Osteocyte (in vitro differentiated cells): ENCODE data around the gene ARL15. TPM values are rescaled to one million over a fixed set of nuclear protein-coding genes. Genes with fewer than 3 reads are reported as not detected.

Experiments used
- DNase-seq: peaks from one replicate; pipeline ENCODE4 v3.0.0; 2021; ENCODE audit warnings: mixed read lengths; ENCODE audit not compliant: unreplicated experiment; ENCODE audit errors: extremely low spot score
- H3K27ac Mint-ChIP-seq: one replicate; pipeline ENCODE4 v1.8.0; 2021; ENCODE audit warnings: mild to moderate bottlenecking, mixed read lengths; ENCODE audit not compliant: unreplicated experiment
- H3K27me3 Mint-ChIP-seq: one replicate; pipeline ENCODE4 v1.8.0; 2021; ENCODE audit warnings: mixed read lengths; ENCODE audit not compliant: unreplicated experiment
- H3K36me3 Mint-ChIP-seq: one replicate; pipeline ENCODE4 v1.8.0; 2021; ENCODE audit warnings: mixed read lengths; ENCODE audit not compliant: unreplicated experiment
- H3K4me1 Mint-ChIP-seq: one replicate; pipeline ENCODE4 v1.8.0; 2021; ENCODE audit warnings: mixed read lengths; ENCODE audit not compliant: unreplicated experiment
- H3K4me3 Mint-ChIP-seq: one replicate; pipeline ENCODE4 v1.8.0; 2021; ENCODE audit warnings: mild to moderate bottlenecking, moderate library complexity, mixed read lengths; ENCODE audit not compliant: unreplicated experiment
- H3K9me3 Mint-ChIP-seq: one replicate; pipeline ENCODE4 v1.8.0; 2021; ENCODE audit warnings: mixed read lengths; ENCODE audit not compliant: unreplicated experiment
- total RNA-seq: library from RNA; stranded (reverse); gene quantifications from 2 replicates; pipeline ENCODE4 v1.2.1, GENCODE V29; 2021
- TF ChIP-seq, protein P1 (sequence below): fragments of 200-600 bp; sonication (generic); IDR thresholded peaks from 2 replicates; pipeline ENCODE4 v1.5.0; 2021; ENCODE audit warnings: antibody characterized with exemption, mild to moderate bottlenecking, moderate library complexity

The ARL15 gene
- total RNA-seq, 1 donor from 2014 or later: 16.6 TPM

DNA sequence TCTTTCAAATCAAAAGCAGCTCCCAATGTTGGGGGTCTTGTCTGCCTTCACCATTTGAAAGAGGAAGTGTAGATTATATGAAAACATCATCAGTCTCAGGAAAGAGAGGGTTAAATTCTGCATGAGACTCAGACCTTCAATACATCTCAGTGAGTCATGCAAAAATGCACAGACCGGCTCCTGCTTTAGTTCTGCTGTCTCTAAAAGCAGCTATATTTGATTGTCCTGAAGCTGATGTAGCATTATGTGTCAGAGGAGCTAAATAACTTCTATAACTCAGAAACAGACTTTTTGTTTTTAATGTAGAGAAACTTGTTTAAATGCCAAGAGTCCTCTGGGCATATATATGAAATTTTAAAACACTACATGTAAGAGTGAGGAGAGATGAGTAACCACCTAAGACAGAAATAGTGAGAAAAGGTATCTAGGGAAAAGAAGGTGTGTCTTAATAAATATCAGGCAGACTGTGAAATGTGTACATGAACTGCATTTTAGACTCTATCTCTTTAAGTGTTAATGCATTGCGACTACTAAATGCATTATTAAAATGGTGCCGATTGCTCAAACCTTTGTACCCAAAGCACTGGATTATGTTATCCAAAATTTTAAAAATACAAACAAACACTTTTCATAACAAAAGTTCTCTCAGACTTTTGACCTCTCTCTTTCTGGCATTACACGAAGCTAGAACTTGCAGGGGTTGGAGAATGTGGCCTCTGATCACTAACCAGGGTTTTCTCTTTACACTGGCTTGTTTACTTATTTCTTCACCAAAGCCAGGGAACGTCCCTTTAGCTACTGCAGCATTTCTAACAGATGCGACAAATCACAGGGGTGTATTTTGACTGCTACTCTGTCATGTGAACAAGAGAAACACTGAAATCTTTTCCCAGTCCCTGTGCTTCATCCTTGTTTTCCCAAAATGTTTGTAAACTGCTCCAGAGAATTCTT, 302.3 kb downstream of the ARL15 start:
- H3K4me3 Mint-ChIP-seq: no peak overlapping the region
- no peaks in the 10 kb centered on the region for H3K36me3 Mint-ChIP-seq
- no peak for DNase-seq
- H3K27ac Mint-ChIP-seq: peak overlapping the region; percentile 56
- no peaks in the 10 kb centered on the region for H3K9me3 Mint-ChIP-seq
- no peaks in the 10 kb centered on the region for H3K27me3 Mint-ChIP-seq
- TF ChIP-seq, protein P1, sequence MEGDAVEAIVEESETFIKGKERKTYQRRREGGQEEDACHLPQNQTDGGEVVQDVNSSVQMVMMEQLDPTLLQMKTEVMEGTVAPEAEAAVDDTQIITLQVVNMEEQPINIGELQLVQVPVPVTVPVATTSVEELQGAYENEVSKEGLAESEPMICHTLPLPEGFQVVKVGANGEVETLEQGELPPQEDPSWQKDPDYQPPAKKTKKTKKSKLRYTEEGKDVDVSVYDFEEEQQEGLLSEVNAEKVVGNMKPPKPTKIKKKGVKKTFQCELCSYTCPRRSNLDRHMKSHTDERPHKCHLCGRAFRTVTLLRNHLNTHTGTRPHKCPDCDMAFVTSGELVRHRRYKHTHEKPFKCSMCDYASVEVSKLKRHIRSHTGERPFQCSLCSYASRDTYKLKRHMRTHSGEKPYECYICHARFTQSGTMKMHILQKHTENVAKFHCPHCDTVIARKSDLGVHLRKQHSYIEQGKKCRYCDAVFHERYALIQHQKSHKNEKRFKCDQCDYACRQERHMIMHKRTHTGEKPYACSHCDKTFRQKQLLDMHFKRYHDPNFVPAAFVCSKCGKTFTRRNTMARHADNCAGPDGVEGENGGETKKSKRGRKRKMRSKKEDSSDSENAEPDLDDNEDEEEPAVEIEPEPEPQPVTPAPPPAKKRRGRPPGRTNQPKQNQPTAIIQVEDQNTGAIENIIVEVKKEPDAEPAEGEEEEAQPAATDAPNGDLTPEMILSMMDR: no peak
- peaks cover 20% of the 10 kb centered on the region for H3K4me1 Mint-ChIP-seq

DNA sequence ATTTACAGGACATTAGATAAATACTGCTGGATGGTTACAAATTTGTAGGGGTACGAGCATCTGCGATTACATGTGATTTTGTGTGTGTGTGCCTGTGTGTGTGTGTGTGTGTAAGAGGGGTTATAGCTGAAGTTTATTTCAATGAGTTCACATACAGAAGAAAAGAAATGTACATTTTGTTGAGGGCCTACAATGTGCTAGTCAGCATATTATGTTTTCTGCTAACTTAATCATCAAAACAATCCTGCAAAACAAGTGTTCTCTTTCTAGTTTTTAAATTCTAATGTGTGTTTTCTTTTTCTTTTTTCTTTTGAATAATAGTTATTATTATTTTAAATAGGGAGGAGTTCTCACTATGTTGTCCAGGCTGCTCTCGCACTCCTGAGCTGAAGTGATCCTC, 305.7 kb downstream of the ARL15 start:
- Mint-ChIP-seq H3K36me3 (no peaks in the 10 kb centered on the region), H3K4me3 (no peak overlapping the region), H3K27me3 (no peaks in the 10 kb centered on the region), H3K27ac (no peak overlapping the region), H3K9me3 (peaks cover 5% of the 10 kb centered on the region), H3K4me1 (peaks cover 20% of the 10 kb centered on the region)
- DNase-seq: no peak
- TF ChIP-seq, protein P1: no peak

DNA sequence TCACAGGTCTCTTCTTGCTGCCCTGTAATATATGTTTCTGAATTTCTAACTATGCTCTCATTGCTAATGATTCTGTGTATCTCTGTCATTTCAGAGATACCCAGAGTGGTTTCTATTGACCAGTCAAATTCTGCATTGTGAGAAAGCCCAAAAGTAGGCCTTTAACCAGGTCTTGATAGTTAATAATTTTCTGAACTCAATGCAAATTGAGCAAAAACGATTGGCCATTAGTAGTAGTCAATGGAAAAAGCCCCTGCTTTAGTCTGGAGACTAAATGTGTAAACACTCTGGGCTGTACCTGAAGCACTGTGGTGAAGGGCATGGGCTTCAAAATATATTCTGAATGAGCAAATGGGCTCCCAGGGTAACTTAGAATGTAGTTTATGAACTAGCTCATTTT, 307.6 kb downstream of the ARL15 start:
- no peaks in the 10 kb centered on the region for H3K27me3 Mint-ChIP-seq
- TF ChIP-seq, protein P1: no peak
- no peak overlapping the region for H3K4me3 Mint-ChIP-seq
- DNase-seq: no peak
- H3K27ac Mint-ChIP-seq: no peak overlapping the region
- peaks cover 3% of the 10 kb centered on the region for H3K4me1 Mint-ChIP-seq
- H3K36me3 Mint-ChIP-seq: peaks cover 2% of the 10 kb centered on the region
- H3K9me3 Mint-ChIP-seq: peaks cover 5% of the 10 kb centered on the region

DNA sequence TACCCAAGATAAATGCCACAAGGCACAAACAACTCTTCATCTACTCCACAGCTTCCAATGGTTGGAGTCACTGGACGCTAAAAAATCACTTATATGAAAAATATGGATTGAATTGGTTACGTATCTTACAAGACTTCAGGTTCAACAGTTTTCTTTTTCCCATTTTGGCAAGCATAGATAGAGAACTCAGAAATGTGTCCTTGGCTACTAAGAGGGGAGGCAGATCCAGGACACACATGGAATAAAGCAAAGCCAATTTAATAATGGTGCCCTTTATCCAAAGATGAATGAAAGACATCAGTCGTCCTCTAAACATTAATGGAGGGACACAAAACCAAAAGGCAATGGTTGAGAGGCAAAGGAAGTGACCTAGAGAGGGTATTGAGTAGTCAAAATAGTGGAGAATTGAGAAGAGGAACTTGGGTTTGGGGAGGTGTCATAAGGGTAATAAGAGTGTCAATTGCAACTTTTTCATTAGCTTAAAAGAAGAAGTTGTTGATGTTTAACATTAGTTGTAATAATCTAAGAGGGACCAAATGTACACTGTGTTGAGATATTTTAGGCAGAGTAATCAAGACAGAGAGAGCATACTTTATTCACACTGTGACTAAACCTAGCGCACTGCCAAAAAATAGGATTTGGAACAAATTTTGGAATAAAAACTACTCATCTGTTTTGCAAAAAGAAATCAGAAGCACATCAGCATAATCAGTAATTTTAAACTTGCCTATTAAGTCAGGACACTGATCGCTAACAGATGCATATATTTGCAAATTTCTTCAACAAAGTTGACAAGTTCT, 308.2 kb downstream of the ARL15 start:
- Mint-ChIP-seq H3K27ac (no peak overlapping the region), H3K9me3 (peaks cover 5% of the 10 kb centered on the region), H3K4me3 (no peak overlapping the region), H3K4me1 (no peaks in the 10 kb centered on the region), H3K27me3 (no peaks in the 10 kb centered on the region), H3K36me3 (peaks cover 4% of the 10 kb centered on the region)
- DNase-seq: no peak
- TF ChIP-seq, protein P1: no peak

DNA sequence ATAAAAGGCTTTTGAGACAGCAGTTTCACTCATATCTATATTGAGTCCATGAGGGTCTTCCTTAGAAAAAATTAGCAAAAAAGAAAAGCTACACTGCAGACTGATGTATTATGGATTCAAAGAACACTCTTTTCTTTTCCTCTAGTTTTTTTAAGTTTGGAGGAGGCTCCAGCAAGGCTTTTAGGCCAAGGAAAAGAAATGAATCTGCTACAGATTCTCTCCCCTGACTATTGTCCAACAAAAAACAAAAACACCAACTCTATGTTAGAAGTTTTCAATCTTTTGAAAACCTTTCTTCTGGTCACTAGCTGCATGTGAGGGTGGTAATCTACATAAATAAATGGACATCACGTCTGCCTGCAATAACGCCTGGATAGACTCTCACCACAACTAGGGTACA, 310.4 kb downstream of the ARL15 start:
- Mint-ChIP-seq H3K36me3 (peaks cover 6% of the 10 kb centered on the region), H3K9me3 (peaks cover 5% of the 10 kb centered on the region), H3K27me3 (no peaks in the 10 kb centered on the region), H3K4me1 (peaks cover 7% of the 10 kb centered on the region), H3K4me3 (no peak overlapping the region), H3K27ac (no peak overlapping the region)
- TF ChIP-seq, protein P1: no peak
- DNase-seq: no peak
